IMR-90 (cell line): ENCODE data around the gene IWS1. TPM values are rescaled to one million over a fixed set of nuclear protein-coding genes. Genes with fewer than 3 reads are reported as not detected.

Experiments
- ATAC-seq: fragments of 200-7000 bp; cut with Tn5 transposase; 2 replicates; pipeline ENCODE4 v1.9.1; 2020; ENCODE audit warnings: low read depth, mild to moderate bottlenecking, moderate library complexity
- BruUV-seq: library from RNA; stranded (reverse); fragments of 400-500 nt; replicated peaks from 2 replicates; lab custom pipeline; 2021; lab: Mats Ljungman, UMichigan
- CTCF ChIA-PET: fragments of 300-600 bp; formaldehyde crosslinking; extraction: SDS; loops from one replicate; lab custom pipeline; 2021; ENCODE audit warnings: antibody characterized with exemption; lab: Yijun Ruan, JAX
- POLR2A ChIA-PET: fragments of 300-600 bp; sonication (Branson Sonifier 250); formaldehyde crosslinking; loops from one replicate; lab custom pipeline; 2022; ENCODE audit warnings: antibody characterized with exemption; ENCODE audit not compliant: unreplicated experiment; lab: Charles Lee
- DNase-seq: peaks from one replicate; pipeline ENCODE4 v3.0.0; 2013
- H2AFZ ChIP-seq: replicated peaks from 2 replicates; pipeline ENCODE3; 2013; ENCODE audit warnings: low read length, mild to moderate bottlenecking; ENCODE audit not compliant: poor library complexity
- H2AK5ac ChIP-seq: 2 replicates; pipeline ENCODE4 v1.6.1; 2013; ENCODE audit warnings: low read depth, low read length, inconsistent platforms
- H2AK9ac ChIP-seq: replicated peaks from 2 replicates; pipeline ENCODE3; 2013; ENCODE audit warnings: mild to moderate bottlenecking, low read depth, low read length, moderate library complexity; ENCODE audit not compliant: poor library complexity
- H2BK120ac ChIP-seq: 2 replicates; pipeline ENCODE4 v1.6.1; 2013; ENCODE audit warnings: low read depth, low read length, inconsistent platforms
- H2BK15ac ChIP-seq: 3 replicates; pipeline ENCODE4 v1.6.1; 2013; ENCODE audit warnings: low read depth, low read length, inconsistent platforms
- H2BK20ac ChIP-seq: 2 replicates; pipeline ENCODE4 v1.6.1; 2013; ENCODE audit warnings: low read depth, mild to moderate bottlenecking, inconsistent platforms, low read length, moderate library complexity
- H2BK5ac ChIP-seq: 2 replicates; pipeline ENCODE4 v1.6.1; 2013; ENCODE audit warnings: mild to moderate bottlenecking, low read depth, low read length, inconsistent platforms; ENCODE audit not compliant: poor library complexity, severe bottlenecking
- H3K14ac ChIP-seq: replicated peaks from 2 replicates; pipeline ENCODE4 v1.6.1; 2013; ENCODE audit warnings: low read depth, low read length, inconsistent platforms
- H3K18ac ChIP-seq: 2 replicates; pipeline ENCODE4 v1.6.1; 2013; ENCODE audit warnings: low read depth, low read length, control low read depth
- H3K23ac ChIP-seq: 2 replicates; pipeline ENCODE4 v1.6.1; 2013; ENCODE audit warnings: low read depth, low read length, inconsistent platforms
- H3K27ac ChIP-seq: 2 replicates; pipeline ENCODE4 v1.5.1; 2013; ENCODE audit warnings: mild to moderate bottlenecking, control low read depth, low read length; ENCODE audit not compliant: insufficient read depth
- H3K27me3 ChIP-seq: 2 replicates; pipeline ENCODE4 v1.6.1; 2013; ENCODE audit warnings: low read length; ENCODE audit not compliant: control insufficient read depth, insufficient read depth
- H3K36me3 ChIP-seq: 2 replicates; pipeline ENCODE4 v1.6.1; 2013; ENCODE audit warnings: low read length, mixed read lengths; ENCODE audit not compliant: control insufficient read depth, insufficient read depth
- H3K4ac ChIP-seq: 2 replicates; pipeline ENCODE4 v1.6.1; 2013; ENCODE audit warnings: low read depth, low read length, inconsistent platforms
- H3K4me1 ChIP-seq: 2 replicates; pipeline ENCODE4 v1.6.1; 2013; ENCODE audit warnings: low read length, mixed read lengths; ENCODE audit not compliant: control insufficient read depth, insufficient read depth
- H3K4me2 ChIP-seq: 2 replicates; pipeline ENCODE4 v1.6.1; 2013; ENCODE audit warnings: low read depth, mild to moderate bottlenecking, control low read depth, low read length, moderate library complexity
- H3K4me3 ChIP-seq: 2 replicates; pipeline ENCODE4 v1.5.1; 2013; ENCODE audit warnings: low read depth, mild to moderate bottlenecking, control low read depth, low read length, moderate library complexity; ENCODE audit not compliant: insufficient read depth
- H3K56ac ChIP-seq: 2 replicates; pipeline ENCODE4 v1.6.1; 2013; ENCODE audit warnings: low read length, inconsistent platforms; ENCODE audit not compliant: insufficient read depth; ENCODE audit errors: extremely low read depth
- H3K79me1 ChIP-seq, 2 experiments: 2 replicates each; pipeline ENCODE4 v1.6.1; 2013; ENCODE audit warnings: low read length in 2 of 2, inconsistent platforms in 1 of 2, low read depth in 1 of 2
- H3K9ac ChIP-seq: 2 replicates; pipeline ENCODE4 v1.6.1; 2013; ENCODE audit warnings: low read depth, low read length, control low read depth
- H3K9me1 ChIP-seq: 2 replicates; pipeline ENCODE4 v1.6.1; 2013; ENCODE audit warnings: low read length, inconsistent platforms; ENCODE audit not compliant: insufficient read depth
- H3K9me3 ChIP-seq: 2 replicates; pipeline ENCODE4 v1.6.1; 2013; ENCODE audit warnings: low read length; ENCODE audit not compliant: control insufficient read depth, insufficient read depth
- H4K20me1 ChIP-seq: 2 replicates; pipeline ENCODE4 v1.6.1; 2013; ENCODE audit warnings: low read length, inconsistent platforms; ENCODE audit not compliant: insufficient read depth
- H4K5ac ChIP-seq: 2 replicates; pipeline ENCODE4 v1.6.1; 2013; ENCODE audit warnings: mild to moderate bottlenecking, low read depth, low read length, control low read depth
- H4K8ac ChIP-seq, 2 experiments: 2 replicates each; pipeline ENCODE4 v1.6.1; 2013; ENCODE audit warnings: low read depth in 2 of 2, low read length in 2 of 2, control low read depth in 1 of 2, inconsistent platforms in 1 of 2
- H4K91ac ChIP-seq: 2 replicates; pipeline ENCODE4 v1.6.1; 2013; ENCODE audit warnings: low read depth, low read length, inconsistent platforms; ENCODE audit not compliant: insufficient read depth
- CEBPB ChIP-seq: IDR thresholded peaks from 2 replicates; pipeline ENCODE4 v1.6.1; 2012; ENCODE audit warnings: low read depth, low read length, improper control_type of control experiment
- CHD1 ChIP-seq: IDR thresholded peaks from 2 replicates; pipeline ENCODE4 v1.6.1; 2012; ENCODE audit warnings: low read depth, low read length, improper control_type of control experiment
- FOS ChIP-seq: fragments of 150-350 bp; IDR thresholded peaks from 2 replicates; pipeline ENCODE4 v1.6.1; 2016; ENCODE audit warnings: low read depth, low read length
- MXI1 ChIP-seq: IDR thresholded peaks from 2 replicates; pipeline ENCODE4 v1.6.1; 2012; ENCODE audit warnings: low read depth, mild to moderate bottlenecking, low read length, moderate library complexity, borderline replicate concordance
- POLR2A ChIP-seq: IDR thresholded peaks from 2 replicates; pipeline ENCODE4 v1.6.1; 2012; ENCODE audit warnings: mild to moderate bottlenecking, low read depth, low read length
- RAD21 ChIP-seq: IDR thresholded peaks from 2 replicates; pipeline ENCODE4 v1.6.1; 2012; ENCODE audit warnings: low read length, improper control_type of control experiment
- RFX5 ChIP-seq: IDR thresholded peaks from 2 replicates; pipeline ENCODE4 v1.8.0; 2012; ENCODE audit warnings: low read depth, mild to moderate bottlenecking, low read length, moderate library complexity
- SMC3 ChIP-seq: fragments of 150-350 bp; IDR thresholded peaks from 2 replicates; pipeline ENCODE4 v1.6.1; 2016; ENCODE audit warnings: low read depth, mild to moderate bottlenecking, antibody characterized with exemption, low read length, moderate library complexity
- WGBS, 2 experiments: methylation state at CpG; one replicate each; pipeline versions ENCODE4 v1.1.5 to v1.1.7; 2013; ENCODE audit warnings: missing lambda C conversion rate in 2 of 2; ENCODE audit not compliant: insufficient read length in 1 of 2; ENCODE audit errors: extremely low coverage in 2 of 2; 5-methylcytosine and 5-hydroxymethylcytosine counted together
- dilution Hi-C: fragments of 300-500 bp; cut with HindIII; formaldehyde crosslinking; loops from one replicate; pipeline ENCODE4 v1.14.3; 2018; ENCODE audit warnings: low sequenced_read_pairs; ENCODE audit not compliant: unreplicated experiment
- in situ Hi-C: fragments of 300-500 bp; cut with MboI; formaldehyde crosslinking; loops from 3 replicates; pipeline ENCODE4 v1.14.3; 2019; ENCODE audit warnings: low sequenced_read_pairs, inconsistent platforms, mixed read lengths
- intact Hi-C: fragments of 100-400 bp; cut with micrococcal nuclease; formaldehyde crosslinking; loops from 2 replicates; pipeline ENCODE4 v1.10.0; 2022
- polyA plus RNA-seq, 3 experiments: library from polyadenylated mRNA; depleted of rRNA; stranded (reverse); fragments of >200 nt; gene quantifications; 2 replicates each; pipeline ENCODE4 v1.2.3, GENCODE V29; 2012; ENCODE audit warnings: low replicate concordance in 1 of 3
- total RNA-seq: library from RNA; depleted of rRNA; stranded (reverse); fragments of >200 nt; gene quantifications from 2 replicates; pipeline ENCODE4 v1.2.3, GENCODE V29; 2012
- TF ChIP-seq, protein P1 (sequence below): fragments of 150-350 bp; IDR thresholded peaks from 2 replicates; pipeline ENCODE4 v1.6.1; 2017; ENCODE audit warnings: mild to moderate bottlenecking, antibody characterized with exemption, low read length, low read depth
- TF ChIP-seq, protein P2 (sequence below): conservative IDR thresholded peaks from 2 replicates; pipeline ENCODE4 v1.5.1; 2012; ENCODE audit warnings: mild to moderate bottlenecking, low read depth, low read length, improper control_type of control experiment
- TF ChIP-seq, protein P3 (sequence below): fragments of 150-350 bp; IDR thresholded peaks from 2 replicates; pipeline ENCODE4 v1.6.1; 2016; ENCODE audit warnings: low read depth, mild to moderate bottlenecking, low read length, moderate library complexity, borderline replicate concordance

Gene IWS1
- total and polyA plus RNA-seq, 2 of the 4 experiments (the other 2 are of a cell fraction), result 31.5 to 52.5 TPM

DNA sequence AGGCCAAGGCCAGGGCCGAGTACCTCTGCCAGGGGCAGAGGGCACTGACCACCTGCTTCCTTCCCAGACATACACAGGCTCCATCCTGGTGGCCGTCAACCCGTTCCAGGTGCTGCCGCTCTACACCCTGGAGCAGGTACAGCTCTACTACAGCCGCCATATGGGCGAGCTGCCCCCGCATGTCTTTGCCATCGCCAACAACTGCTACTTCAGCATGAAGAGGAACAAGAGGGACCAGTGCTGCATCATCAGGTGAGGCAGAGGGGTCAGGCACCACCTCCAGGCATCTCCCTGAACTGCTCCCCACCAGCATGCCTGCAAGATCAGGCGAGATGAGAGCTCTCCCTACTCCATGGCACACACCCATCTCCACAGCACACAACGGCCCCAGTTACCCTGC, 40.3 kb upstream of the IWS1 start:
- Histone ChIP-seq H4K5ac (no peak overlapping the region), H3K9ac (no peak overlapping the region), H3K36me3 (no peaks in the 10 kb centered on the region), H3K4me1 (no peaks in the 10 kb centered on the region; the same call in 1 of the 2 replicates), H3K79me1 (no peaks in the 10 kb centered on the region), H3K14ac (no peak overlapping the region), H4K8ac (no peak overlapping the region), H2AFZ (no peak overlapping the region), H3K18ac (no peak overlapping the region), H3K23ac (no peak overlapping the region), H2BK120ac (no peak overlapping the region), H3K4me3 (no peak overlapping the region), H3K9me3 (peaks cover 2% of the 10 kb centered on the region; the same call in 1 of the 2 replicates), H2BK20ac (no peak overlapping the region), H4K20me1 (no peaks in the 10 kb centered on the region), H3K56ac (no peak overlapping the region), H3K27me3 (peaks cover 10% of the 10 kb centered on the region), H3K4ac (no peak overlapping the region), H3K27ac (no peak overlapping the region), H2AK9ac (no peak overlapping the region), H4K91ac (no peak overlapping the region), H3K4me2 (no peak overlapping the region), H3K9me1 (no peaks in the 10 kb centered on the region), H2AK5ac (no peak overlapping the region), H2BK15ac (no peak overlapping the region), H2BK5ac (no peak overlapping the region)
- ChIA-PET POLR2A (no interaction called here), CTCF (no interaction called here)
- in situ Hi-C loops, result no loop called here
- TF ChIP-seq, protein P1, sequence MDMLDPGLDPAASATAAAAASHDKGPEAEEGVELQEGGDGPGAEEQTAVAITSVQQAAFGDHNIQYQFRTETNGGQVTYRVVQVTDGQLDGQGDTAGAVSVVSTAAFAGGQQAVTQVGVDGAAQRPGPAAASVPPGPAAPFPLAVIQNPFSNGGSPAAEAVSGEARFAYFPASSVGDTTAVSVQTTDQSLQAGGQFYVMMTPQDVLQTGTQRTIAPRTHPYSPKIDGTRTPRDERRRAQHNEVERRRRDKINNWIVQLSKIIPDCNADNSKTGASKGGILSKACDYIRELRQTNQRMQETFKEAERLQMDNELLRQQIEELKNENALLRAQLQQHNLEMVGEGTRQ, result no peak
- TF ChIP-seq FOS, result no peak
- TF ChIP-seq RAD21, result no peak
- no peak for TF ChIP-seq CHD1
- TF ChIP-seq, protein P2, sequence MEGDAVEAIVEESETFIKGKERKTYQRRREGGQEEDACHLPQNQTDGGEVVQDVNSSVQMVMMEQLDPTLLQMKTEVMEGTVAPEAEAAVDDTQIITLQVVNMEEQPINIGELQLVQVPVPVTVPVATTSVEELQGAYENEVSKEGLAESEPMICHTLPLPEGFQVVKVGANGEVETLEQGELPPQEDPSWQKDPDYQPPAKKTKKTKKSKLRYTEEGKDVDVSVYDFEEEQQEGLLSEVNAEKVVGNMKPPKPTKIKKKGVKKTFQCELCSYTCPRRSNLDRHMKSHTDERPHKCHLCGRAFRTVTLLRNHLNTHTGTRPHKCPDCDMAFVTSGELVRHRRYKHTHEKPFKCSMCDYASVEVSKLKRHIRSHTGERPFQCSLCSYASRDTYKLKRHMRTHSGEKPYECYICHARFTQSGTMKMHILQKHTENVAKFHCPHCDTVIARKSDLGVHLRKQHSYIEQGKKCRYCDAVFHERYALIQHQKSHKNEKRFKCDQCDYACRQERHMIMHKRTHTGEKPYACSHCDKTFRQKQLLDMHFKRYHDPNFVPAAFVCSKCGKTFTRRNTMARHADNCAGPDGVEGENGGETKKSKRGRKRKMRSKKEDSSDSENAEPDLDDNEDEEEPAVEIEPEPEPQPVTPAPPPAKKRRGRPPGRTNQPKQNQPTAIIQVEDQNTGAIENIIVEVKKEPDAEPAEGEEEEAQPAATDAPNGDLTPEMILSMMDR, result no peak
- TF ChIP-seq RFX5, result no peak
- no peak for TF ChIP-seq POLR2A
- no peak for TF ChIP-seq SMC3
- no peak for TF ChIP-seq CEBPB
- TF ChIP-seq, protein P3, sequence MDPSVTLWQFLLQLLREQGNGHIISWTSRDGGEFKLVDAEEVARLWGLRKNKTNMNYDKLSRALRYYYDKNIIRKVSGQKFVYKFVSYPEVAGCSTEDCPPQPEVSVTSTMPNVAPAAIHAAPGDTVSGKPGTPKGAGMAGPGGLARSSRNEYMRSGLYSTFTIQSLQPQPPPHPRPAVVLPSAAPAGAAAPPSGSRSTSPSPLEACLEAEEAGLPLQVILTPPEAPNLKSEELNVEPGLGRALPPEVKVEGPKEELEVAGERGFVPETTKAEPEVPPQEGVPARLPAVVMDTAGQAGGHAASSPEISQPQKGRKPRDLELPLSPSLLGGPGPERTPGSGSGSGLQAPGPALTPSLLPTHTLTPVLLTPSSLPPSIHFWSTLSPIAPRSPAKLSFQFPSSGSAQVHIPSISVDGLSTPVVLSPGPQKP, result no peak
- no peak for TF ChIP-seq MXI1
- intact Hi-C loops, result no loop called here
- DNase-seq, result no peak
- no peak for ATAC-seq
- no TSS peak for BruUV-seq
- dilution Hi-C loops, result no loop called here
- 96% methylated on average over 4 of the region's 10 CpGs; no CpG with 5 or more reads in 1 of the 2 experiments for WGBS, 2 experiments
